HG02981 (cell line): ENCODE results near the gene F2R.

ENCODE experiments used
- ATAC-seq: cut with Tn5 transposase; IDR thresholded peaks from one replicate; pipeline ENCODE4 v1.9.1; 2021; ENCODE audit warnings: mild to moderate bottlenecking, moderate library complexity; ENCODE audit not compliant: unreplicated experiment

Gene F2R

GRCh38 chr5:76690037-76690679 is 25.8 kb upstream of the F2R start:
- no peak for ATAC-seq

- ATAC-seq, result no peak
Measured at GRCh38 chr5:76690704-76691466, 25.0 kb upstream of the F2R start.

GRCh38 chr5:76691467-76692273 is 24.3 kb upstream of the F2R start:
- ATAC-seq, result no peak

DNA sequence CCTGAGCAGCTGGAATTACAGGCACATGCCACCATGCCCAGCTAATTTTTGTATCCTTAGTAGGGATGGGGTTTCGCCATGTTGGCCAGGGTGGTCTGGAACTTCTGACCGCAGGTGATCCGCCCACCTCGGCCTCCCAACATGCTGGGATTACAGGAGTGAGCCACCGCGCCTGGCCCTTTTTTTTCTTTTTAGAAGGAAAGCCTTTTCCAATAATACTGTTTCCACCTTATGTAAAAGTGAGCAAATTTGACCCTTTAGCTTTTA is 23.7 kb upstream of the F2R start:
- ATAC-seq, result no peak

DNA sequence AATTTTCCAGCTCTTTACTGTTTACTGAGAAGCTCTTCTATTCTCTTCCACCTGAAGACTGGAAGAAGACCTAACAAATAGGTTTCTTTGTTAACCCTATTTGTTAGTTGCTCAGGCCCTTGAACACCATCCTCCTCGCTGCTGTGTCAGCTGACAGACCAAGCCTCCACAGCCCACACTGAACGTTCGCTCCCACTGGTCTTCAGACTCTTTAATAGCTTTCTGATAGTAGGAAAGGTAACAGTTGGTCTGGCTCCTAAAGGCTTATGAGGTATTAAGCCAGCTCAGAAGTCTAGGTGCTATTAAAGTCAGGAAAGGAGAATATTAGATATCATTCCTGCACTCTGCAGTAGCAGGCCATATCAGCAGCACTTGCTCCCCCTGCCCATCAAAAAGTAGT is 23.3 kb upstream of the F2R start:
- no peak for ATAC-seq

- no peak for ATAC-seq
Measured at GRCh38 chr5:76693141-76693540, 22.8 kb upstream of the F2R start.

- ATAC-seq, result no peak
Measured at GRCh38 chr5:76694317-76694716, 21.6 kb upstream of the F2R start.

GRCh38 chr5:76695346-76695745 is 20.6 kb upstream of the F2R start:
- ATAC-seq, result no peak

GRCh38 chr5:76696251-76696650 is 19.7 kb upstream of the F2R start:
- no peak for ATAC-seq

- ATAC-seq, result no peak
Measured at GRCh38 chr5:76697670-76698069, 18.3 kb upstream of the F2R start.

DNA sequence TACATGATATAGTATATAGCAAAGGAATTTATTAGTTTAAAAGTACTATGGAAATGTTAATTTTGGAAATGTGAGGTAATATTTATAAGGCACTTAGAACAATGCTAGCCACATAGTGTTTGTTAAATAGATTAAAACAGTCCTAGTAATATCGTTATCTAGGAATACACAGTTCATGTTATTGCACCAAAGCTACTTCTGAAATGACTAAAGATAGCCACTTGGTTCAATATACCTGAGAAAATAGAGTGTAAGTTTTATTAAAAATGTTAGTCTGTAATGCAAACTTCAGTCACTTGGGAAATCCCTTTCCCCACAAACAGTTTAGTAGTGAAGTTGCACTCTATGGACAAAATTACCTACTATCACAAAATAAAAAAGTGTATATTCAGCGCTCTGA is 15.4 kb upstream of the F2R start:
- no peak for ATAC-seq

GRCh38 chr5:76701298-76701697 is 14.6 kb upstream of the F2R start:
- ATAC-seq, result no peak

- no peak for ATAC-seq
Measured at GRCh38 chr5:76703707-76704106, 12.2 kb upstream of the F2R start.

DNA sequence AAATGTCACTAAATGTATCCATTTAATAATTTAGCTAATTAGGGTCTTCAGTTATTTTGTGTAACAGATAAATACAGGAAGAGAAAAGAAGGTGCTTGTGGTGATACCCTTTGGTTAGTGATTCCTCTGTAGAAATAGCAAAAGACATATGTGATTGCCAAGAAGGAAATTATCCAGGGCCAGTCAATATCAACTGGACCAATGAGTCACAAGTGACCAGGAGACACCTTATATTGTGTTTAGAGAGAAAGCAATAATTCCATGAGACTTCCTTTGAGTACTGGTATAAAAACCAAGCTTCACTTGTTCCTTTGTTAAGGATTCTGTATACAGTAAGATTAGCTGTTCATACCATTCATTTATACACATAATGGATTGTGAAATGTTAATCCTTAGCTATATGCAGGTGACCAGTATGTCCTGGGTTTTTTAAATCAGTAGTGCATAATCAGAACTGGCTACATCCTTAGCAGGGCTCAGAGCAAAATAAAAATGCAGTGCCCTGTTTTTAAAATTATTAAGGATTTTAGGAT is 11.7 kb upstream of the F2R start:
- no peak for ATAC-seq

DNA sequence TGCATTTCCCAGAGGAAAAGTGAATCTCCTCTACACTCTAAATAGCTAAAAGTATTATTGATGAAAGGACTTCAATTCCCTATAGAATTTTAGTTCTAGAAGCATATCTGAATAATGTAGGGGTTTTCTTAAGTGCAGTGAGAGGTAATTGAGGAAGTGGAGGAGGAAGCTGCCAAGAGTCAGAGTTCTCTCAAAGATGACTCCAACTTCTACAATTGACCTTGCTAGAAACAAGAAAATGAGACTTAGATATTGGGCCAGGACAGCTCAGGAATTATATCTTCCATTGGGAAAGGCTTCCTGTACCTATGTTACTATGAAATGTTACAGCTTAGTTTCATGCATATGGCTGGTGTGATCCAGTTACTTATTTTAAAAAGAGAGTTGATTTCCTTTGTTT is 10.4 kb upstream of the F2R start:
- no peak for ATAC-seq

- ATAC-seq, result no peak
Measured at GRCh38 chr5:76709762-76710161, 6.2 kb upstream of the F2R start.

GRCh38 chr5:76710991-76711390 is 4.9 kb upstream of the F2R start:
- ATAC-seq, result no peak

GRCh38 chr5:76714751-76715485 is 1.0 kb upstream of the F2R start:
- ATAC-seq, result no peak

GRCh38 chr5:76715486-76715735 is 515 bp upstream of the F2R start:
- ATAC-seq, result no peak

- ATAC-seq, result no peak
Measured at GRCh38 chr5:76716456-76717157, 681 bp downstream of the F2R start.
